GM21367 (cell line): ENCODE measurements around the gene LRRC27.

ENCODE experiments used
- ATAC-seq: cut with Tn5 transposase; IDR thresholded peaks from one replicate; pipeline ENCODE4 v1.9.1; 2021; ENCODE audit not compliant: unreplicated experiment

Gene LRRC27

GRCh38 chr10:132399117-132400035 is 67.4 kb downstream of the LRRC27 start:
- ATAC-seq: no peak

DNA sequence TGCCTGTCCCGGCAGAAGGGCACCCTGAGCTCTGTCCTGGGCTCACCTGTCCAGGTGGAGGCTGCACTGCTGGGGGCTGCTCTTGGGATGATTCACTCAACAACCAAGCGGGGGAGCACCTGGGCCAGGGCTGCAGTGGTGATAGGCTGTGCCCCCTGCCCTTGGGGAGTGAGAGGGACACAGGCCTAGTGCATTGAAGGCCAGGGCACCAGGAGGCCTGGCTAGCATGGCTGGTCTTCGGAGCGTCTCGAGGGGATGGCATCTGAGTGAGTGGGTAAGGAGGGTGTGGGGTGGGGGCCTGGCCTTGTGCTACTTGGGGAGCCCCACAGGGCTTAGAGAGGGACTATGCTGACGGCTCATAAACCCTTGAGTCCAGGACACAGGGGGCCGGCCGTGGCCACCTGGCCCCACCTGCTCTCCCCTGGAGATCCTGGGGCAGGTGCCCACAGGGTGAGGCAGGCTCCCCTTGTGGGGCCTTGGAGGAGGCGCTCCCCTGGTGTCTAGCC is 68.1 kb downstream of the LRRC27 start:
- no peak for ATAC-seq

GRCh38 chr10:132400547-132401151 is 68.7 kb downstream of the LRRC27 start:
- ATAC-seq: no peak

- no peak for ATAC-seq
Observed at GRCh38 chr10:132401401-132402118, 69.6 kb downstream of the LRRC27 start.

DNA sequence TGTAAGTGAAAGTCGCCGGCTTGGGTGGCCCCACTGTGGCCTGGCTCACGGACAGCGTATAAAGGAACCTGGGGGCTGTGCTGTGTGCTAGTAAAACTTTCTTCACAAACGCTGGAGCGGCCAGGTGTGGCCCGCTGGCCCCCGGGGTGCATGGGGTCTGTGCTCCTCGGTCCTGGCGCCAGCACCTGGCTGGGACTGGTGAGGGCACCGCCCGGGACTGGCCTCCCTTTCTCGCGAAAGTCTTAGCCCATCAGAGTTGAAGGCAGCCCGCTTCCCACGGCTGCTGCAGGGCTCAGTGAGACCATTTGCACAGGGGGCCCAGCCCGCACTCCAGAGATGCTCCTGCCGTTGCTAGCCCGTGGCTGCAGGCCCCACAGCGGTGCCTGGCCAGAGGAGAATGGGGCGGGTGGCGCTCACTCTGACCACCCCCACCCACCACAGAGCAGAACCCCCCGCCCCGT is 70.8 kb downstream of the LRRC27 start:
- ATAC-seq: no peak

GRCh38 chr10:132403511-132404168 is 71.6 kb downstream of the LRRC27 start:
- no peak for ATAC-seq

- no peak for ATAC-seq
Observed at GRCh38 chr10:132404169-132404880, 72.3 kb downstream of the LRRC27 start.

DNA sequence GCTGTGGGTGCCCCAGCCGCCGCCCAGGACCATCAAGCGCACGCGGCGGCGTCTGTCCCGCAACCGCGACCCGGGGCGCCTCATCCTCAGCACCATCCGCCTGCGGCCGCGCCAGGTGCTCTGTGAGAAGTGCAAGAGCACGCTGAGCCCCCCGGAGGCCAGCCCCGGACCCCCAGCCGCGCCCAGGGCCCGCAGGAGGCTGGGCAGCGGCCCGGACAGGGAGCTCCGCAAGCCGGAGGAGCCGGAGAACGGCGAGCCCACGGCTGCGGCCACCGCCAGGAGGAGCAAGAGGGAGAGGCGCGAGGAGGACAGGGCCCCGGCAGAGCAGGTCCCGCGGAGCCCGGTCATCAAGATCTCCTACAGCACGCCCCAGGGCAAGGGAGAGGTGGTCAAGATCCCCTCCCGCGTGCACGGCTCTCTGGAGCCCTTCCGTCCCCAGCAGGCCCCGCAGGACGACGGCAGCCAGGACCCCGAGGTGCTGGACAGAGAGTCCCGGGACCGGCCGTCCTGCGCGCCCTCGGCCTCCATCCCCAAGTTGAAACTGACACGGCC is 73.0 kb downstream of the LRRC27 start:
- ATAC-seq: no peak

DNA sequence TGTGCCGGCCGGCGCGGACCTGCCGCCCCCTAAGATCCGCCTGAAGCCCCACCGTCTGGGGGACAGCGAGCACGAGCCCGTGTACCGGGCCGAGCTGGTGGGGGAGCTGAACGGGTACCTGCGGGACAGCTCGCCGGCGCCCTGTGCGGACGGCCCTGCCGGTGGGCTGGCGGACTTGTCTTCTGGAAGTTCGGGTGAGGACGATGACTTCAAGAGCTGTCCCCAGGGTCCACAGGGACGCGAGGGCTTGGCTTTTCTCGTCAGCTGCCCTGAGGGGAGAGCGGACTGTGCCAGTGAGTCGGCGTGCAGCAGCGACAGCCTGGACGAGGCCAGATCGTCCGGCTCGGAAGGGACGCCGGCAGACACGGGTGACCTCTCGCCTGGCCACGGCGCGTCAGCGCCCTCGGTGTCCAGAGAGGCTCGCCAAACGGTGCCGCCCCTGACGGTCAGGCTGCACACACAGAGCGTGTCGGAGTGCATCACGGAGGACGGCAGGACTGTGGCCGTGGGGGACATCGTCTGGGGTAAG is 73.5 kb downstream of the LRRC27 start:
- ATAC-seq: no peak

DNA sequence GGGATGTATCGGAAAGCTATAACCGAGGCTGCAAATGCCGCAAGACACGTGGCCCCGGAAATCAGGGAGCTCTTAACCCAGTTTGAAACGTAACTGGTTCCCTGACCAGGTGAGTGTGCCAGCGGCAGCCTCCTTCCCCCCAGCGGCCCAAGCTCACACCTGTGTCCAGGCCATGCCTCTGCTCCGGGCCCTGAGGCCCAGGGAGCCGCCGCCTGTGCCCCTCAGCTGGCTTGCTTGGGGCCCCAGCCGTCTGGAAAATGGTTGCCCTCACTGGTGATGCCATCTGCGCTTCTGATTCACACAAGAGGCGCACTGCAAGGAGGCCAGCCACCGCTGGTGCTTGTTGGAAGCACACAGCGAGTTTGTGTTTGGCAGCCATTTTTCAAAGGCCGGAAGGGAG is 74.2 kb downstream of the LRRC27 start:
- no peak for ATAC-seq

GRCh38 chr10:132406750-132407149 is 74.8 kb downstream of the LRRC27 start:
- no peak for ATAC-seq

DNA sequence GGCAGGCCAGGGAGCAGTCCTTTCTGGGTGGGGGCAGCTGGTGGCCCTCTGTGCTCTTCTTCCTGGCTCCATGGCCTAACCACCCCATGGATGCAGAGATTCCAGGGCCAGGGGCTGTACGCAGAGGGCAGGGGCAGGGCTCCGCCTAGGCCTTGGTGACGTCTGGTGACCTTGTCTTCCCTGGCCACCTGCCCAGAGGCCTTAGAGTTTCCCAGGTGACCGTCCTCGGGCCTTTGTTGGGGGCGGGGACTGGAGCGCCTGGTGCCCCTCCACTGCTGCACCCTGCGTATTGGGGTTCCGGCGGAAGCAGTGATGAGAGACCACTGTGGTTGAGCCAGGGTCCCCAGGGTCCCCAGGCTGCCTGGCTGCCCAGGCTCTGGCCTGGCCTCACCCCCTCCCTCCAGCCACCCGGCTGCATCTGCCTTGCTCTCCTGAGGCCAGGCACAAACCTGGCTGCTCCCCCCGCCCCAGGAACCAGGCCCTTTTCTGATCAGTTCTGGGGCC is 75.3 kb downstream of the LRRC27 start:
- ATAC-seq: no peak

GRCh38 chr10:132407846-132408278 is 75.9 kb downstream of the LRRC27 start:
- no peak for ATAC-seq

DNA sequence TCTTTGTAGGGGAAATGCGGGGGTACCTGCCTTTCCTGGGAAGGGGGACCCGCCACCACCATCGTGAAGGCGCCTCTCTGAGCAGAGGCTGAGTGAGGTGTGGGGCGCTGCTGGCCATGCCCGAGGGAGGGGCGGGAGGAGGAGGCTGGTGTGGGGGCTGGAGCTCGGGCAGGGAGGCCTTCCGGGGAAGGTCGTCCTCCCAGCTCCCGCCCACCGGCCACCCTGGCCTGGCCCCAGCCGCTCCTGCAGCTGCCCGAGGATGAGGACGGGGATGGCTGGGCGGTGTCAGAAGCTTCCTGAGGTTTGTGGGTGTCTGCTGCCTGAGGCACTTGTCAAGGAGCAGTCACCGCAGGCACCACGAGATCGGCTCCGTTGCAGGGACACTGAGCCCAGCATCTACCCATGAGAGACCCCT is 76.4 kb downstream of the LRRC27 start:
- ATAC-seq: no peak

GRCh38 chr10:132408823-132409666 is 77.1 kb downstream of the LRRC27 start:
- no peak for ATAC-seq

DNA sequence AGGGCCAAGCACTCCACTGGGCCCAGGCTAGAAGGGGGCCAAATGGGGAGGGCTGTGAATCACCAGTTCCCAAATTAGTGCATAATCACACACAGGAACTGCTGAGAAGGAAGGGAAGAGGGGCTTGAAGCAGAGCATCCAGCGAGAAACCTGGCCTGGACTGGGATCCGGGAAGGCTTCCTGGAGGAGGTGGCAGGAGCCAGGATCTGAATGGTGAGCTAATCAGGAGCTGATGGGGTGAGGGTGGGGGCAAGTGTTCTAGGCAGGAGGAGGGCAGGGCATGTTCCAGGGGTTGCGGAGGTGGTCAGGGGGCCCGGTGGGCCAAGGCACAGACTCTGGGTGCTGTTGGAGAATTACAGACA is 77.7 kb downstream of the LRRC27 start:
- ATAC-seq: no peak

GRCh38 chr10:132410056-132410778 is 78.2 kb downstream of the LRRC27 start:
- no peak for ATAC-seq
